ENCODE measurements around the gene UBE2H.
"Not testable (repeated sequence)": the region's sequence is repeated elsewhere in the genome, so short reads cannot be mapped to it uniquely, and the experiment has no call there.

Gene UBE2H

GRCh38 chr7:129872054-129872453, 80.7 kb downstream of the UBE2H start:
- no peak for DNase-seq (ENCODE audit: low spot score)

GRCh38 chr7:129870668-129871067, 82.1 kb downstream of the UBE2H start:
- DNase-seq (ENCODE audit: low spot score) = no peak

GRCh38 chr7:129866251-129866650, 86.5 kb downstream of the UBE2H start:
- no peak for DNase-seq (ENCODE audit: low spot score)

GRCh38 chr7:129865925-129866201, 86.9 kb downstream of the UBE2H start:
- no peak for DNase-seq (ENCODE audit: low spot score)

- DNase-seq (ENCODE audit: low spot score) = no peak
These were observed 87.5 kb downstream of the UBE2H start for GRCh38 chr7:129865093-129865924.

- DNase-seq (ENCODE audit: low spot score) = not testable (repeated sequence)
These were observed 88.1 kb downstream of the UBE2H start for GRCh38 chr7:129864676-129865075.

- DNase-seq (ENCODE audit: low spot score) = no peak
These were observed 88.7 kb downstream of the UBE2H start for GRCh38 chr7:129864042-129864441.

GRCh38 chr7:129862682-129863081, 90.1 kb downstream of the UBE2H start:
- DNase-seq (ENCODE audit: low spot score) = no peak

GRCh38 chr7:129860784-129861183, 92.0 kb downstream of the UBE2H start:
- not testable (repeated sequence) for DNase-seq (ENCODE audit: low spot score)

- DNase-seq (ENCODE audit: low spot score) = no peak
These were observed 93.6 kb downstream of the UBE2H start for GRCh38 chr7:129859183-129859582.

- DNase-seq (ENCODE audit: low spot score) = no peak
These were observed 94.3 kb downstream of the UBE2H start for GRCh38 chr7:129858490-129858889.

GRCh38 chr7:129857313-129857712, 95.4 kb downstream of the UBE2H start:
- DNase-seq (ENCODE audit: low spot score) = no peak

- DNase-seq (ENCODE audit: low spot score) = no peak
These were observed 96.6 kb downstream of the UBE2H start for GRCh38 chr7:129855935-129856717.

GRCh38 chr7:129855234-129855673, 97.5 kb downstream of the UBE2H start:
- DNase-seq (ENCODE audit: low spot score) = no peak

- no peak for DNase-seq (ENCODE audit: low spot score)
These were observed 98.4 kb downstream of the UBE2H start for GRCh38 chr7:129854401-129854800.

GRCh38 chr7:129853661-129854268, 99.0 kb downstream of the UBE2H start:
- DNase-seq (ENCODE audit: low spot score) = no peak

GRCh38 chr7:129851809-129852208, 101.0 kb downstream of the UBE2H start:
- no peak for DNase-seq (ENCODE audit: low spot score)

GRCh38 chr7:129851174-129851573, 101.6 kb downstream of the UBE2H start:
- no peak for DNase-seq (ENCODE audit: low spot score)

- DNase-seq (ENCODE audit: low spot score) = no peak
These were observed 104.3 kb downstream of the UBE2H start for GRCh38 chr7:129848436-129848835.

- DNase-seq (ENCODE audit: low spot score) = no peak
These were observed 106.8 kb downstream of the UBE2H start for GRCh38 chr7:129845972-129846327.

- no peak for DNase-seq (ENCODE audit: low spot score)
These were observed 107.4 kb downstream of the UBE2H start for GRCh38 chr7:129845178-129845971.

Measured in hematopoietic multipotent progenitor cell treated with erythropoietin and hydrocortisone succinate and interleukin-3 and kit ligand, for 15 days (in vitro differentiated cells).